SK-N-SH treated with all-trans-retinoic acid at 6 μM for 48 hours (cell line): ENCODE results near the gene SKI.

Source experiments
- ATAC-seq: fragments of 200-7000 bp; cut with Tn5 transposase; 3 replicates; pipeline ENCODE4 v1.9.1; 2020; ENCODE audit warnings: mild to moderate bottlenecking, moderate library complexity
- ARNTL ChIP-seq: fragments of 450-650 bp; formaldehyde crosslinking; IDR thresholded peaks from 2 replicates; pipeline ENCODE4 v1.5.0; 2020; ENCODE audit warnings: low read depth, mild to moderate bottlenecking, moderate library complexity, borderline replicate concordance
- BACH2 ChIP-seq: fragments of 250-450 bp; sonication (Bioruptor Pico); IDR thresholded peaks from 2 replicates; pipeline ENCODE4 v1.9.0; 2021; ENCODE audit warnings: mild to moderate bottlenecking, borderline replicate concordance
- CREB5 ChIP-seq: fragments of 250-450 bp; sonication (Bioruptor Pico); IDR thresholded peaks from 2 replicates; pipeline ENCODE4 v1.5.1; 2020; ENCODE audit warnings: low read depth, mild to moderate bottlenecking, moderate library complexity
- CSDC2 ChIP-seq: fragments of 250-450 bp; sonication (Bioruptor Pico); IDR thresholded peaks from 2 replicates; pipeline ENCODE4 v1.5.0; 2020; ENCODE audit warnings: mild to moderate bottlenecking, moderate library complexity
- ESRRG ChIP-seq: fragments of 250-450 bp; sonication (Bioruptor Pico); IDR thresholded peaks from 2 replicates; pipeline ENCODE4 v1.6.1; 2021; ENCODE audit warnings: mild to moderate bottlenecking
- GLIS3 ChIP-seq: fragments of 250-450 bp; sonication (Bioruptor Pico); IDR thresholded peaks from 2 replicates; pipeline ENCODE4 v1.5.0; 2020; ENCODE audit warnings: mild to moderate bottlenecking, moderate library complexity
- OSR1 ChIP-seq: fragments of 250-450 bp; sonication (Bioruptor Pico); IDR thresholded peaks from 2 replicates; pipeline ENCODE4 v1.8.0; 2022; ENCODE audit warnings: moderate library complexity, mild to moderate bottlenecking, inconsistent platforms
- POU6F1 ChIP-seq: fragments of 250-450 bp; sonication (Bioruptor Pico); IDR thresholded peaks from 2 replicates; pipeline ENCODE4 v1.8.0; 2021; ENCODE audit warnings: low read depth, mild to moderate bottlenecking, moderate library complexity, borderline replicate concordance
- PPARA ChIP-seq: fragments of 250-450 bp; sonication (Bioruptor Pico); IDR thresholded peaks from 2 replicates; pipeline ENCODE4 v1.5.0; 2020; ENCODE audit warnings: mild to moderate bottlenecking, borderline replicate concordance
- RARB ChIP-seq: fragments of 250-450 bp; sonication (Bioruptor Pico); IDR thresholded peaks from 2 replicates; pipeline ENCODE4 v1.8.0; 2021; ENCODE audit warnings: mild to moderate bottlenecking, moderate library complexity
- SNAI2 ChIP-seq: fragments of 250-450 bp; sonication (Bioruptor Pico); IDR thresholded peaks from 2 replicates; pipeline ENCODE4 v1.5.0; 2020; ENCODE audit warnings: mild to moderate bottlenecking, moderate library complexity
- TCF4 ChIP-seq: fragments of 250-450 bp; sonication (Bioruptor Pico); IDR thresholded peaks from 2 replicates; pipeline ENCODE4 v1.8.0; 2021; ENCODE audit warnings: mild to moderate bottlenecking, moderate library complexity, borderline replicate concordance
- TOX ChIP-seq: fragments of 250-450 bp; sonication (Bioruptor Pico); IDR thresholded peaks from 2 replicates; pipeline ENCODE4 v1.8.0; 2021; ENCODE audit warnings: mild to moderate bottlenecking, moderate library complexity, borderline replicate concordance
- TSHZ2 ChIP-seq: fragments of 250-450 bp; sonication (Bioruptor Pico); IDR thresholded peaks from 2 replicates; pipeline ENCODE4 v1.5.0; 2020; ENCODE audit warnings: mild to moderate bottlenecking, moderate library complexity
- ZC3H10 ChIP-seq: fragments of 250-450 bp; sonication (Bioruptor Pico); IDR thresholded peaks from 2 replicates; pipeline ENCODE4 v1.5.1; 2021; ENCODE audit warnings: mild to moderate bottlenecking, moderate library complexity
- ZFP3 ChIP-seq: fragments of 250-450 bp; sonication (Bioruptor Pico); IDR thresholded peaks from 2 replicates; pipeline ENCODE4 v1.5.0; 2020; ENCODE audit warnings: mild to moderate bottlenecking, moderate library complexity
- ZFP30 ChIP-seq: fragments of 450-650 bp; formaldehyde crosslinking; IDR thresholded peaks from 2 replicates; pipeline ENCODE4 v1.5.0; 2022; ENCODE audit warnings: mild to moderate bottlenecking, moderate library complexity
- ZNF565 ChIP-seq: fragments of 450-650 bp; formaldehyde crosslinking; conservative IDR thresholded peaks from 2 replicates; pipeline ENCODE4 v1.5.0; 2020; ENCODE audit warnings: low read depth, mild to moderate bottlenecking, moderate library complexity
- ZNF8 ChIP-seq: fragments of 450-650 bp; formaldehyde crosslinking; IDR thresholded peaks from 2 replicates; pipeline ENCODE4 v1.5.0; 2020; ENCODE audit warnings: mild to moderate bottlenecking, moderate library complexity
- TF ChIP-seq, protein P1 (sequence below): fragments of 250-450 bp; sonication (Bioruptor Pico); IDR thresholded peaks from 2 replicates; pipeline ENCODE4 v1.8.0; 2020; ENCODE audit warnings: mild to moderate bottlenecking, moderate library complexity, borderline replicate concordance
- TF ChIP-seq, protein P2 (sequence below): fragments of 250-450 bp; sonication (Bioruptor Pico); IDR thresholded peaks from 2 replicates; pipeline ENCODE4 v1.5.1; 2021; ENCODE audit warnings: mild to moderate bottlenecking, moderate library complexity

Gene SKI

GRCh38 chr1:2253036-2253796, 25.1 kb downstream of the SKI start:
- no peak for TF ChIP-seq TSHZ2 (CRISPR knock-in tag)
- TF ChIP-seq, protein P1, sequence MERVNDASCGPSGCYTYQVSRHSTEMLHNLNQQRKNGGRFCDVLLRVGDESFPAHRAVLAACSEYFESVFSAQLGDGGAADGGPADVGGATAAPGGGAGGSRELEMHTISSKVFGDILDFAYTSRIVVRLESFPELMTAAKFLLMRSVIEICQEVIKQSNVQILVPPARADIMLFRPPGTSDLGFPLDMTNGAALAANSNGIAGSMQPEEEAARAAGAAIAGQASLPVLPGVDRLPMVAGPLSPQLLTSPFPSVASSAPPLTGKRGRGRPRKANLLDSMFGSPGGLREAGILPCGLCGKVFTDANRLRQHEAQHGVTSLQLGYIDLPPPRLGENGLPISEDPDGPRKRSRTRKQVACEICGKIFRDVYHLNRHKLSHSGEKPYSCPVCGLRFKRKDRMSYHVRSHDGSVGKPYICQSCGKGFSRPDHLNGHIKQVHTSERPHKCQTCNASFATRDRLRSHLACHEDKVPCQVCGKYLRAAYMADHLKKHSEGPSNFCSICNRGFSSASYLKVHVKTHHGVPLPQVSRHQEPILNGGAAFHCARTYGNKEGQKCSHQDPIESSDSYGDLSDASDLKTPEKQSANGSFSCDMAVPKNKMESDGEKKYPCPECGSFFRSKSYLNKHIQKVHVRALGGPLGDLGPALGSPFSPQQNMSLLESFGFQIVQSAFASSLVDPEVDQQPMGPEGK (CRISPR knock-in tag), result no peak
- no peak for TF ChIP-seq ZFP30 (CRISPR knock-in tag)
- no peak for TF ChIP-seq ZNF8 (CRISPR knock-in tag)
- TF ChIP-seq PPARA (CRISPR knock-in tag), result no peak
- TF ChIP-seq OSR1 (CRISPR knock-in tag), result no peak
- TF ChIP-seq SNAI2 (CRISPR knock-in tag), result no peak
- no peak for TF ChIP-seq ARNTL
- TF ChIP-seq TCF4 (CRISPR knock-in tag), result no peak
- TF ChIP-seq ZNF565 (CRISPR knock-in tag), result no peak
- TF ChIP-seq ZFP3, result no peak
- no peak for TF ChIP-seq CREB5
- no peak for TF ChIP-seq ESRRG (CRISPR knock-in tag)
- TF ChIP-seq GLIS3 (CRISPR knock-in tag), result no peak
- no peak for ATAC-seq

GRCh38 chr1:2253797-2254480, 25.8 kb downstream of the SKI start:
- ATAC-seq, result no peak

DNA sequence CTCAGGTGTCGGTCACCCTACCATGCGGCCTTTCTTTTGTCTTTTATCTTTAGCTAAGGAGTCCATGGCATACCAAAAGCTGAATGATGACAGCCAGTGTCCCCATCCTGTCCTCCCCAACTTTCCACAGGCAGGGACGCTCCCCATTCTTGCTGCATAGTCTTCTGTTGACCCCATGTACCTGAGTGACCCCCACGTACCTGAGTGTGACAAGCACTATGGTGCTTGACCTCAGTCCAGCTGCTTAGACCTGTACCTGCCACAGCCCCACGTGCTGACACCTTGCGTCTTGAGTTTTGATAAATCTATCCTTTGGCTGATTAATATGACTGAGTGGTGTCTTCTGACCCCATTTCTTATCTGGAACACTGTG, 26.9 kb downstream of the SKI start:
- ATAC-seq, result no peak
- TF ChIP-seq, protein P2, sequence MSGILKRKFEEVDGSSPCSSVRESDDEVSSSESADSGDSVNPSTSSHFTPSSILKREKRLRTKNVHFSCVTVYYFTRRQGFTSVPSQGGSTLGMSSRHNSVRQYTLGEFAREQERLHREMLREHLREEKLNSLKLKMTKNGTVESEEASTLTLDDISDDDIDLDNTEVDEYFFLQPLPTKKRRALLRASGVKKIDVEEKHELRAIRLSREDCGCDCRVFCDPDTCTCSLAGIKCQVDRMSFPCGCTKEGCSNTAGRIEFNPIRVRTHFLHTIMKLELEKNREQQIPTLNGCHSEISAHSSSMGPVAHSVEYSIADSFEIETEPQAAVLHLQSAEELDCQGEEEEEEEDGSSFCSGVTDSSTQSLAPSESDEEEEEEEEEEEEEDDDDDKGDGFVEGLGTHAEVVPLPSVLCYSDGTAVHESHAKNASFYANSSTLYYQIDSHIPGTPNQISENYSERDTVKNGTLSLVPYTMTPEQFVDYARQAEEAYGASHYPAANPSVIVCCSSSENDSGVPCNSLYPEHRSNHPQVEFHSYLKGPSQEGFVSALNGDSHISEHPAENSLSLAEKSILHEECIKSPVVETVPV (CRISPR knock-in tag), result no peak
- TF ChIP-seq POU6F1 (CRISPR knock-in tag), result no peak
- no peak for TF ChIP-seq PPARA (CRISPR knock-in tag)
- no peak for TF ChIP-seq CREB5
- no peak for TF ChIP-seq ZNF565 (CRISPR knock-in tag)
- TF ChIP-seq BACH2 (CRISPR knock-in tag), result no peak
- TF ChIP-seq RARB (CRISPR knock-in tag), result no peak
- no peak for TF ChIP-seq OSR1 (CRISPR knock-in tag)
- TF ChIP-seq TCF4 (CRISPR knock-in tag), result no peak
- TF ChIP-seq ZC3H10 (CRISPR knock-in tag), result no peak
- TF ChIP-seq CSDC2 (CRISPR knock-in tag), result no peak
- TF ChIP-seq ZFP3, result no peak
- TF ChIP-seq ARNTL, result no peak

More at GRCh38 chr1:2253797-2254480, 25.8 kb downstream of the SKI start:
- TF ChIP-seq ZFP3 (no peak), PPARA (CRISPR knock-in tag) (no peak), TCF4 (CRISPR knock-in tag) (no peak), ESRRG (CRISPR knock-in tag) (no peak), OSR1 (CRISPR knock-in tag) (no peak), SNAI2 (CRISPR knock-in tag) (no peak), TOX (CRISPR knock-in tag) (no peak), RARB (CRISPR knock-in tag) (no peak), CREB5 (no peak)
- TF ChIP-seq, all 23 proteins: peak for 0
